HEK293 (cell line): Measurements from ENCODE around the gene S1PR5.

Experiments used
- RBAK ChIP-seq: fragments of 450-650 bp; formaldehyde crosslinking; IDR thresholded peaks from 2 replicates; pipeline ENCODE4 v1.5.1; 2016; ENCODE audit warnings: missing biosample characterization, missing genetic modification characterization
- ZBTB21 ChIP-seq: fragments of 450-650 bp; formaldehyde crosslinking; IDR thresholded peaks from 2 replicates; pipeline ENCODE4 v1.5.1; 2017; ENCODE audit warnings: missing biosample characterization, missing genetic modification characterization
- ZNF302 ChIP-seq: fragments of 450-650 bp; formaldehyde crosslinking; IDR thresholded peaks from 2 replicates; pipeline ENCODE4 v1.5.1; 2016; ENCODE audit warnings: missing biosample characterization, missing genetic modification characterization, low read depth
- ZNF426 ChIP-seq: fragments of 450-650 bp; formaldehyde crosslinking; IDR thresholded peaks from 2 replicates; pipeline ENCODE4 v1.5.1; 2017; ENCODE audit warnings: missing biosample characterization, missing genetic modification characterization, mild to moderate bottlenecking, inconsistent platforms, moderate library complexity
- ZNF514 ChIP-seq: fragments of 450-650 bp; formaldehyde crosslinking; IDR thresholded peaks from 2 replicates; pipeline ENCODE4 v1.5.1; 2016; ENCODE audit warnings: missing biosample characterization, missing genetic modification characterization
- ZNF670 ChIP-seq: fragments of 450-650 bp; formaldehyde crosslinking; IDR thresholded peaks from 2 replicates; pipeline ENCODE4 v1.5.1; 2016; ENCODE audit warnings: missing biosample characterization, missing genetic modification characterization, low read depth
- TF ChIP-seq, protein P1 (sequence below): fragments of 450-650 bp; formaldehyde crosslinking; IDR thresholded peaks from 2 replicates; pipeline ENCODE4 v1.5.1; 2016; ENCODE audit warnings: missing biosample characterization, missing genetic modification characterization
- TF ChIP-seq, protein P2 (sequence below): fragments of 450-650 bp; formaldehyde crosslinking; IDR thresholded peaks from 2 replicates; pipeline ENCODE4 v1.5.1; 2016; ENCODE audit warnings: missing biosample characterization, missing genetic modification characterization
- TF ChIP-seq, protein P3 (sequence below): fragments of 450-650 bp; formaldehyde crosslinking; IDR thresholded peaks from 2 replicates; pipeline ENCODE4 v1.5.1; 2016; ENCODE audit warnings: missing biosample characterization, missing genetic modification characterization, borderline replicate concordance
- TF ChIP-seq, protein P4 (sequence below): fragments of 450-650 bp; formaldehyde crosslinking; IDR thresholded peaks from 2 replicates; pipeline ENCODE4 v1.5.1; 2016; ENCODE audit warnings: missing biosample characterization, missing genetic modification characterization
- TF ChIP-seq, protein P5 (sequence below): fragments of 450-650 bp; formaldehyde crosslinking; IDR thresholded peaks from 2 replicates; pipeline ENCODE4 v1.5.1; 2016; ENCODE audit warnings: missing biosample characterization, missing genetic modification characterization
- TF ChIP-seq, protein P6 (sequence below): fragments of 450-650 bp; IDR thresholded peaks from 2 replicates; pipeline ENCODE4 v1.5.1; 2018; ENCODE audit warnings: missing biosample characterization, mild to moderate bottlenecking, missing genetic modification characterization

DNA sequence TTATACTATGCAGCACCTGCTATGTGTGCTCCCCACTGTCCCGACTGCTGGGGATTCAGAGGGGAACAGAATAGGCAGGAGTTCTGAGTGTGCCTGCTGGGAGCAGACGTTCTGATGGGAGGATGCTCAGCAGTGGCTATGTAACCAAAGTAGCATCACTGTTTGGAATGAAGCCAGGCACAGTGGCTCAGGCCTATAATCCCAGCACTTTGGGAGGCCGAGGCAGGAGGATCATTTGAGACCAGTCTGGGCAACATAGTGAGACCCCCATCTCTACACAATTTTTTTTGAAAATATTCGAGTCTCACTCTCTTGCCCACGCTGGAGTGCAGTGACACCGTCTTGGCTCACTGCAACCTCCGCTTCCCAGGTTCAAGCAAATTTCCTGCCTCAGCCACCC is 32.5 kb upstream of the S1PR5 start:
- TF ChIP-seq, protein P1, sequence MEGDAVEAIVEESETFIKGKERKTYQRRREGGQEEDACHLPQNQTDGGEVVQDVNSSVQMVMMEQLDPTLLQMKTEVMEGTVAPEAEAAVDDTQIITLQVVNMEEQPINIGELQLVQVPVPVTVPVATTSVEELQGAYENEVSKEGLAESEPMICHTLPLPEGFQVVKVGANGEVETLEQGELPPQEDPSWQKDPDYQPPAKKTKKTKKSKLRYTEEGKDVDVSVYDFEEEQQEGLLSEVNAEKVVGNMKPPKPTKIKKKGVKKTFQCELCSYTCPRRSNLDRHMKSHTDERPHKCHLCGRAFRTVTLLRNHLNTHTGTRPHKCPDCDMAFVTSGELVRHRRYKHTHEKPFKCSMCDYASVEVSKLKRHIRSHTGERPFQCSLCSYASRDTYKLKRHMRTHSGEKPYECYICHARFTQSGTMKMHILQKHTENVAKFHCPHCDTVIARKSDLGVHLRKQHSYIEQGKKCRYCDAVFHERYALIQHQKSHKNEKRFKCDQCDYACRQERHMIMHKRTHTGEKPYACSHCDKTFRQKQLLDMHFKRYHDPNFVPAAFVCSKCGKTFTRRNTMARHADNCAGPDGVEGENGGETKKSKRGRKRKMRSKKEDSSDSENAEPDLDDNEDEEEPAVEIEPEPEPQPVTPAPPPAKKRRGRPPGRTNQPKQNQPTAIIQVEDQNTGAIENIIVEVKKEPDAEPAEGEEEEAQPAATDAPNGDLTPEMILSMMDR (tag by site-specific recombination): no peak
- no peak for TF ChIP-seq ZNF426 (tag by site-specific recombination)
- no peak for TF ChIP-seq ZBTB21 (tag by site-specific recombination)
- TF ChIP-seq ZNF514: no peak
- no peak for TF ChIP-seq ZNF670 (tag by site-specific recombination)
- TF ChIP-seq, protein P2, sequence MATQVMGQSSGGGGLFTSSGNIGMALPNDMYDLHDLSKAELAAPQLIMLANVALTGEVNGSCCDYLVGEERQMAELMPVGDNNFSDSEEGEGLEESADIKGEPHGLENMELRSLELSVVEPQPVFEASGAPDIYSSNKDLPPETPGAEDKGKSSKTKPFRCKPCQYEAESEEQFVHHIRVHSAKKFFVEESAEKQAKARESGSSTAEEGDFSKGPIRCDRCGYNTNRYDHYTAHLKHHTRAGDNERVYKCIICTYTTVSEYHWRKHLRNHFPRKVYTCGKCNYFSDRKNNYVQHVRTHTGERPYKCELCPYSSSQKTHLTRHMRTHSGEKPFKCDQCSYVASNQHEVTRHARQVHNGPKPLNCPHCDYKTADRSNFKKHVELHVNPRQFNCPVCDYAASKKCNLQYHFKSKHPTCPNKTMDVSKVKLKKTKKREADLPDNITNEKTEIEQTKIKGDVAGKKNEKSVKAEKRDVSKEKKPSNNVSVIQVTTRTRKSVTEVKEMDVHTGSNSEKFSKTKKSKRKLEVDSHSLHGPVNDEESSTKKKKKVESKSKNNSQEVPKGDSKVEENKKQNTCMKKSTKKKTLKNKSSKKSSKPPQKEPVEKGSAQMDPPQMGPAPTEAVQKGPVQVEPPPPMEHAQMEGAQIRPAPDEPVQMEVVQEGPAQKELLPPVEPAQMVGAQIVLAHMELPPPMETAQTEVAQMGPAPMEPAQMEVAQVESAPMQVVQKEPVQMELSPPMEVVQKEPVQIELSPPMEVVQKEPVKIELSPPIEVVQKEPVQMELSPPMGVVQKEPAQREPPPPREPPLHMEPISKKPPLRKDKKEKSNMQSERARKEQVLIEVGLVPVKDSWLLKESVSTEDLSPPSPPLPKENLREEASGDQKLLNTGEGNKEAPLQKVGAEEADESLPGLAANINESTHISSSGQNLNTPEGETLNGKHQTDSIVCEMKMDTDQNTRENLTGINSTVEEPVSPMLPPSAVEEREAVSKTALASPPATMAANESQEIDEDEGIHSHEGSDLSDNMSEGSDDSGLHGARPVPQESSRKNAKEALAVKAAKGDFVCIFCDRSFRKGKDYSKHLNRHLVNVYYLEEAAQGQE (tag by site-specific recombination): no peak
- TF ChIP-seq, protein P3, sequence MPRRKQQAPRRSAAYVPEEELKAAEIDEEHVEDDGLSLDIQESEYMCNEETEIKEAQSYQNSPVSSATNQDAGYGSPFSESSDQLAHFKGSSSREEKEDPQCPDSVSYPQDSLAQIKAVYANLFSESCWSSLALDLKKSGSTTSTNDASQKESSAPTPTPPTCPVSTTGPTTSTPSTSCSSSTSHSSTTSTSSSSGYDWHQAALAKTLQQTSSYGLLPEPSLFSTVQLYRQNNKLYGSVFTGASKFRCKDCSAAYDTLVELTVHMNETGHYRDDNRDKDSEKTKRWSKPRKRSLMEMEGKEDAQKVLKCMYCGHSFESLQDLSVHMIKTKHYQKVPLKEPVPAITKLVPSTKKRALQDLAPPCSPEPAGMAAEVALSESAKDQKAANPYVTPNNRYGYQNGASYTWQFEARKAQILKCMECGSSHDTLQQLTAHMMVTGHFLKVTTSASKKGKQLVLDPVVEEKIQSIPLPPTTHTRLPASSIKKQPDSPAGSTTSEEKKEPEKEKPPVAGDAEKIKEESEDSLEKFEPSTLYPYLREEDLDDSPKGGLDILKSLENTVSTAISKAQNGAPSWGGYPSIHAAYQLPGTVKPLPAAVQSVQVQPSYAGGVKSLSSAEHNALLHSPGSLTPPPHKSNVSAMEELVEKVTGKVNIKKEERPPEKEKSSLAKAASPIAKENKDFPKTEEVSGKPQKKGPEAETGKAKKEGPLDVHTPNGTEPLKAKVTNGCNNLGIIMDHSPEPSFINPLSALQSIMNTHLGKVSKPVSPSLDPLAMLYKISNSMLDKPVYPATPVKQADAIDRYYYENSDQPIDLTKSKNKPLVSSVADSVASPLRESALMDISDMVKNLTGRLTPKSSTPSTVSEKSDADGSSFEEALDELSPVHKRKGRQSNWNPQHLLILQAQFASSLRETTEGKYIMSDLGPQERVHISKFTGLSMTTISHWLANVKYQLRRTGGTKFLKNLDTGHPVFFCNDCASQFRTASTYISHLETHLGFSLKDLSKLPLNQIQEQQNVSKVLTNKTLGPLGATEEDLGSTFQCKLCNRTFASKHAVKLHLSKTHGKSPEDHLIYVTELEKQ: no peak
- no peak for TF ChIP-seq ZNF302
- TF ChIP-seq, protein P4, sequence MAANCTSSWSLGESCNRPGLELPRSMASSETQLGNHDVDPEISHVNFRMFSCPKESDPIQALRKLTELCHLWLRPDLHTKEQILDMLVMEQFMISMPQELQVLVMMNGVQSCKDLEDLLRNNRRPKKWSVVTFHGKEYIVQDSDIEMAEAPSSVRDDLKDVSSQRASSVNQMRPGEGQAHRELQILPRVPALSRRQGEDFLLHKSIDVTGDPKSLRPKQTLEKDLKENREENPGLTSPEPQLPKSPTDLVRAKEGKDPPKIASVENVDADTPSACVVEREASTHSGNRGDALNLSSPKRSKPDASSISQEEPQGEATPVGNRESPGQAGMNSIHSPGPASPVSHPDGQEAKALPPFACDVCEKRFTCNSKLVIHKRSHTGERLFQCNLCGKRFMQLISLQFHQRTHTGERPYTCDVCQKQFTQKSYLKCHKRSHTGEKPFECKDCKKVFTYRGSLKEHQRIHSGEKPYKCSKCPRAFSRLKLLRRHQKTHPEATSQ: no peak
- no peak for TF ChIP-seq RBAK (tag by site-specific recombination)
- TF ChIP-seq, protein P5, sequence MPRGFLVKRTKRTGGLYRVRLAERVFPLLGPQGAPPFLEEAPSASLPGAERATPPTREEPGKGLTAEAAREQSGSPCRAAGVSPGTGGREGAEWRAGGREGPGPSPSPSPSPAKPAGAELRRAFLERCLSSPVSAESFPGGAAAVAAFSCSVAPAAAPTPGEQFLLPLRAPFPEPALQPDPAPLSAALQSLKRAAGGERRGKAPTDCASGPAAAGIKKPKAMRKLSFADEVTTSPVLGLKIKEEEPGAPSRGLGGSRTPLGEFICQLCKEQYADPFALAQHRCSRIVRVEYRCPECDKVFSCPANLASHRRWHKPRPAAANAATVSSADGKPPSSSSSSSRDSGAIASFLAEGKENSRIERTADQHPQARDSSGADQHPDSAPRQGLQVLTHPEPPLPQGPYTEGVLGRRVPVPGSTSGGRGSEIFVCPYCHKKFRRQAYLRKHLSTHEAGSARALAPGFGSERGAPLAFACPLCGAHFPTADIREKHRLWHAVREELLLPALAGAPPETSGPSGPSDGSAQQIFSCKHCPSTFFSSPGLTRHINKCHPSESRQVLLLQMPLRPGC (tag by site-specific recombination): no peak
- TF ChIP-seq, protein P6, sequence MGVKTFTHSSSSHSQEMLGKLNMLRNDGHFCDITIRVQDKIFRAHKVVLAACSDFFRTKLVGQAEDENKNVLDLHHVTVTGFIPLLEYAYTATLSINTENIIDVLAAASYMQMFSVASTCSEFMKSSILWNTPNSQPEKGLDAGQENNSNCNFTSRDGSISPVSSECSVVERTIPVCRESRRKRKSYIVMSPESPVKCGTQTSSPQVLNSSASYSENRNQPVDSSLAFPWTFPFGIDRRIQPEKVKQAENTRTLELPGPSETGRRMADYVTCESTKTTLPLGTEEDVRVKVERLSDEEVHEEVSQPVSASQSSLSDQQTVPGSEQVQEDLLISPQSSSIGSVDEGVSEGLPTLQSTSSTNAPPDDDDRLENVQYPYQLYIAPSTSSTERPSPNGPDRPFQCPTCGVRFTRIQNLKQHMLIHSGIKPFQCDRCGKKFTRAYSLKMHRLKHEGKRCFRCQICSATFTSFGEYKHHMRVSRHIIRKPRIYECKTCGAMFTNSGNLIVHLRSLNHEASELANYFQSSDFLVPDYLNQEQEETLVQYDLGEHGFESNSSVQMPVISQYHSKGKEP (tag by site-specific recombination): no peak
